A673 (cell line): Measurements from ENCODE around the gene CLNK.

Experiments used
- EZH2 ChIP-seq: fragments of 200-600 bp; sonication (generic); IDR thresholded peaks from 2 replicates; pipeline ENCODE4 v1.6.1; 2017; ENCODE audit warnings: borderline replicate concordance, low read depth, mild to moderate bottlenecking, mixed read lengths, antibody characterized with exemption, low read length; ENCODE audit not compliant: poor library complexity, severe bottlenecking
- TF ChIP-seq, protein P1 (sequence below): fragments of 300-800, 200-600 bp; sonication (generic); conservative IDR thresholded peaks from 2 replicates; pipeline ENCODE4 v1.5.1; 2017; ENCODE audit warnings: low read depth, mild to moderate bottlenecking, antibody characterized with exemption, low read length, moderate library complexity, mixed read lengths

DNA sequence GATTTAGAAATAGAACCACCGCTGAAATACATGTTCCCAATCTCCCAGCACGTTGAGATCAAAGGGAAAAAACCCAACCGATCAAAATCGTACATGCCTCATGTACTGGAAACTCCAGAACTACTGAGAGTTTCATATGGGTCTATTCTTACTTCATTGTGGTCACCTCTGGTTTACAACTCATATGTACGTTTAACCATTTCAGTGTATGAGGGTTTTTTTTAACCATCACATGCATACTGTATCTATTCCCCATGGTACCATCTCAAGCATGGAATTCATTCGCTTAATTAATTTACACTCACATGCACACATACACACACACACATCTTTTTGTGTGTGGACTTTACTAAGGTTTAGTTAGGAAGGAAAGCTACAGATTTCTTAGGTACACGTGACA lies 46.0 kb upstream of the CLNK start:
- TF ChIP-seq, protein P1, sequence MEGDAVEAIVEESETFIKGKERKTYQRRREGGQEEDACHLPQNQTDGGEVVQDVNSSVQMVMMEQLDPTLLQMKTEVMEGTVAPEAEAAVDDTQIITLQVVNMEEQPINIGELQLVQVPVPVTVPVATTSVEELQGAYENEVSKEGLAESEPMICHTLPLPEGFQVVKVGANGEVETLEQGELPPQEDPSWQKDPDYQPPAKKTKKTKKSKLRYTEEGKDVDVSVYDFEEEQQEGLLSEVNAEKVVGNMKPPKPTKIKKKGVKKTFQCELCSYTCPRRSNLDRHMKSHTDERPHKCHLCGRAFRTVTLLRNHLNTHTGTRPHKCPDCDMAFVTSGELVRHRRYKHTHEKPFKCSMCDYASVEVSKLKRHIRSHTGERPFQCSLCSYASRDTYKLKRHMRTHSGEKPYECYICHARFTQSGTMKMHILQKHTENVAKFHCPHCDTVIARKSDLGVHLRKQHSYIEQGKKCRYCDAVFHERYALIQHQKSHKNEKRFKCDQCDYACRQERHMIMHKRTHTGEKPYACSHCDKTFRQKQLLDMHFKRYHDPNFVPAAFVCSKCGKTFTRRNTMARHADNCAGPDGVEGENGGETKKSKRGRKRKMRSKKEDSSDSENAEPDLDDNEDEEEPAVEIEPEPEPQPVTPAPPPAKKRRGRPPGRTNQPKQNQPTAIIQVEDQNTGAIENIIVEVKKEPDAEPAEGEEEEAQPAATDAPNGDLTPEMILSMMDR, result no peak
- TF ChIP-seq EZH2, result no peak
